Kidney (tissue), 14 donors: ENCODE measurements around the gene GMPPA. TPM values are rescaled to one million over a fixed set of nuclear protein-coding genes. Genes with fewer than 3 reads are reported as not detected.

ENCODE experiments used
- DNase-seq, 5 donors: peaks; one replicate each; pipeline ENCODE4 v3.0.0-alpha.2; 2013 to 2020
- FAIRE-seq: peaks from 2 replicates; lab custom pipeline; 2012; peaks lifted over from hg19 to GRCh38; lab: Jason Lieb, UNC
- H3K27ac ChIP-seq, 2 donors: one replicate each; pipeline ENCODE4 v1.7.0; 2013; ENCODE audit warnings: low read depth in 2 of 2, low read length in 2 of 2, inconsistent platforms in 1 of 2
- H3K27me3 ChIP-seq: one replicate; pipeline ENCODE4 v1.7.1; 2013; ENCODE audit warnings: low read length, inconsistent platforms; ENCODE audit not compliant: control insufficient read depth, insufficient read depth
- H3K36me3 ChIP-seq, 3 donors: one replicate each; pipeline versions ENCODE4 v1.7.0 to v1.7.1; 2013; ENCODE audit warnings: low read length in 3 of 3, control low read depth in 1 of 3, inconsistent platforms in 1 of 3; ENCODE audit not compliant: insufficient read depth in 3 of 3, control insufficient read depth in 2 of 3
- H3K4me1 ChIP-seq, 3 donors: one replicate each; pipeline versions ENCODE4 v1.7.0 to v1.7.1; 2013; ENCODE audit warnings: low read length in 3 of 3, inconsistent platforms in 1 of 3, low read depth in 1 of 3; ENCODE audit not compliant: control insufficient read depth in 2 of 3, insufficient read depth in 2 of 3
- H3K4me3 ChIP-seq, 3 donors: one replicate each; pipeline versions ENCODE4 v1.7.0 to v1.8.1; 2013; ENCODE audit warnings: low read length in 3 of 3, control low read depth in 1 of 3, inconsistent platforms in 1 of 3
- H3K9ac ChIP-seq, 3 donors: one replicate each; pipeline versions ENCODE4 v1.7.0 to v1.7.1; 2013; ENCODE audit warnings: low read length in 3 of 3, control low read depth in 1 of 3, inconsistent platforms in 1 of 3
- H3K9me3 ChIP-seq, 3 donors: one replicate each; pipeline versions ENCODE4 v1.7.0 to v1.7.1; 2013; ENCODE audit warnings: low read length in 3 of 3, control low read depth in 1 of 3, inconsistent platforms in 1 of 3; ENCODE audit not compliant: control insufficient read depth in 2 of 3, insufficient read depth in 1 of 3
- CTCF ChIP-seq: IDR thresholded peaks from 3 replicates; pipeline ENCODE4 v1.5.1; 2012; ENCODE audit warnings: mild to moderate bottlenecking, moderate library complexity, borderline replicate concordance; ENCODE audit not compliant: insufficient read depth; ENCODE audit errors: extremely low read depth
- intact Hi-C: fragments of 100-400 bp; cut with DNase I; formaldehyde crosslinking; loops from one replicate; pipeline ENCODE4 v1.11.1; 2022
- polyA plus RNA-seq: library from polyadenylated mRNA; stranded (reverse); fragments of 350-450 nt; fragmentation: Illumina TruSeq; extraction: RNeasy Lipid Tissue Mini Kit (QIAGEN cat#74804); gene quantifications from one replicate; pipeline ENCODE4 v1.2.3, GENCODE V29; 2014; ENCODE audit warnings: low read depth, low replicate concordance; ENCODE audit not compliant: insufficient read depth
- total RNA-seq: library from RNA; stranded (reverse); fragmentation: NEBNext Ultra II Directional; extraction: Animal tissue kit (Norgen Biotek cat#: 25700); gene quantifications from one replicate; pipeline ENCODE4 v1.2.1, GENCODE V29; 2021
- donor health status: control.
- donor health status: control.
- donor health status: control.
- donor health status: control.
- donor health status: control.
- donor health status: DM: yes; HTN: yes; CAD: no.
- donor health status: Normal renal cell carcinoma (clear cell type).

GMPPA gene
- total and polyA plus RNA-seq, 2 donors from 2014 or later: 33.9 to 53.1 TPM

GRCh38 chr2:219460424-219460926 is 38.2 kb upstream of the GMPPA start:
- no peak overlapping the region for H3K27ac ChIP-seq
- H3K36me3 ChIP-seq: no peaks in the 10 kb centered on the region
- DNase-seq (peak; percentile 75 to 93 (median 88)), FAIRE-seq (no peak)
- no peak overlapping the region for H3K9ac ChIP-seq
- no peaks in the 10 kb centered on the region for H3K4me1 ChIP-seq
- no peak for TF ChIP-seq CTCF
- H3K4me3 ChIP-seq: no peak overlapping the region
- H3K27me3 ChIP-seq: no peaks in the 10 kb centered on the region
- H3K9me3 ChIP-seq: no peaks in the 10 kb centered on the region
- intact Hi-C loops: no loop called here

GRCh38 chr2:219461047-219461514 is 37.6 kb upstream of the GMPPA start:
- no peak for TF ChIP-seq CTCF
- no peaks in the 10 kb centered on the region for H3K4me1 ChIP-seq
- DNase-seq: peak in 2 of 5 donors; percentile 26 to 74
- intact Hi-C loops: no loop called here
- H3K4me3 ChIP-seq: no peak overlapping the region
- no peaks in the 10 kb centered on the region for H3K27me3 ChIP-seq
- H3K9me3 ChIP-seq: no peaks in the 10 kb centered on the region
- no peak for FAIRE-seq
- no peak overlapping the region for H3K27ac ChIP-seq
- no peaks in the 10 kb centered on the region for H3K36me3 ChIP-seq
- no peak overlapping the region for H3K9ac ChIP-seq

- Histone ChIP-seq H3K36me3 (no peaks in the 10 kb centered on the region), H3K9me3 (no peaks in the 10 kb centered on the region), H3K4me3 (no peak overlapping the region), H3K4me1 (no peaks in the 10 kb centered on the region), H3K27ac (no peak overlapping the region), H3K27me3 (no peaks in the 10 kb centered on the region), H3K9ac (no peak overlapping the region)
- intact Hi-C loops: no loop called here
- no peak for TF ChIP-seq CTCF
- DNase-seq: peak in 1 of 5 donors; percentile 62
- no peak for FAIRE-seq
These were observed 37.0 kb upstream of the GMPPA start for GRCh38 chr2:219461669-219462068.

GRCh38 chr2:219462349-219462748 is 36.3 kb upstream of the GMPPA start:
- FAIRE-seq (no peak), DNase-seq (no peak)
- Histone ChIP-seq H3K4me1 (no peaks in the 10 kb centered on the region), H3K9me3 (no peaks in the 10 kb centered on the region), H3K4me3 (no peak overlapping the region), H3K36me3 (no peaks in the 10 kb centered on the region), H3K9ac (no peak overlapping the region), H3K27me3 (no peaks in the 10 kb centered on the region), H3K27ac (no peak overlapping the region)
- no peak for TF ChIP-seq CTCF
- intact Hi-C loops: no loop called here
